WTC11 (cell line): ENCODE results near the gene ZNF689. TPM values are rescaled to one million over a fixed set of nuclear protein-coding genes. Genes with fewer than 3 reads are reported as not detected.

ENCODE experiments used
- ATAC-seq: fragments of 200-7000 bp; cut with Tn5 transposase; 2 replicates; pipeline ENCODE4 v1.10.0; 2021; ENCODE audit warnings: mild to moderate bottlenecking, moderate library complexity
- Bru-seq: library from RNA; stranded (reverse); fragments of 400-500 nt; gene quantifications from one replicate; lab custom pipeline; 2021; lab: Mats Ljungman, UMichigan
- CTCF ChIA-PET: fragments of 300-600 bp; sonication (Branson Sonifier 250); formaldehyde crosslinking; loops from one replicate; lab custom pipeline; 2021; ENCODE audit warnings: antibody characterized with exemption; lab: Charles Lee
- POLR2A ChIA-PET: fragments of 350-600 bp; sonication (Branson Sonifier 250); formaldehyde crosslinking; loops from one replicate; lab custom pipeline; 2021; ENCODE audit warnings: antibody characterized with exemption; lab: Charles Lee
- DNase-seq: peaks from one replicate; pipeline ENCODE4 v3.0.0; 2021; ENCODE audit warnings: low spot score
- H3K27ac Mint-ChIP-seq: 2 replicates; pipeline ENCODE4 v1.8.0; 2021; ENCODE audit warnings: mixed read lengths
- H3K27me3 Mint-ChIP-seq: 2 replicates; pipeline ENCODE4 v1.8.0; 2021; ENCODE audit warnings: low read depth, mild to moderate bottlenecking, moderate library complexity, mixed read lengths
- H3K36me3 Mint-ChIP-seq: 2 replicates; pipeline ENCODE4 v1.8.0; 2021; ENCODE audit warnings: mixed read lengths
- H3K4me1 Mint-ChIP-seq: 2 replicates; pipeline ENCODE4 v1.8.0; 2022; ENCODE audit warnings: mixed read lengths
- H3K4me3 Mint-ChIP-seq: 2 replicates; pipeline ENCODE4 v1.8.0; 2021; ENCODE audit warnings: mild to moderate bottlenecking, moderate library complexity, mixed read lengths
- H3K9me3 Mint-ChIP-seq: 2 replicates; pipeline ENCODE4 v1.8.0; 2021; ENCODE audit warnings: mixed read lengths
- CREM ChIP-seq: sonication (generic); formaldehyde crosslinking; IDR thresholded peaks from 2 replicates; pipeline ENCODE4 v1.8.1; 2022; ENCODE audit warnings: mild to moderate bottlenecking, missing genetic modification reagents, moderate library complexity
- EMX1 ChIP-seq: fragments of 250-450 bp; sonication (Bioruptor Pico); IDR thresholded peaks from 2 replicates; pipeline ENCODE4 v1.8.0; 2021; ENCODE audit warnings: mild to moderate bottlenecking
- ERG ChIP-seq: fragments of 250-450 bp; sonication (Bioruptor Pico); IDR thresholded peaks from 2 replicates; pipeline ENCODE4 v1.8.0; 2021; ENCODE audit warnings: mild to moderate bottlenecking
- FOXK1 ChIP-seq: sonication (generic); formaldehyde crosslinking; IDR thresholded peaks from 2 replicates; pipeline ENCODE4 v1.8.0; 2022; ENCODE audit warnings: mild to moderate bottlenecking, moderate library complexity, missing genetic modification reagents
- GABPB1 ChIP-seq: sonication (generic); formaldehyde crosslinking; IDR thresholded peaks from 2 replicates; pipeline ENCODE4 v1.8.1; 2023; ENCODE audit warnings: mild to moderate bottlenecking, missing genetic modification reagents
- HMGA2 ChIP-seq: fragments of 250-450 bp; sonication (Bioruptor Pico); IDR thresholded peaks from 2 replicates; pipeline ENCODE4 v1.4.0; 2021; ENCODE audit warnings: mild to moderate bottlenecking, moderate library complexity
- HMGXB4 ChIP-seq: sonication (generic); formaldehyde crosslinking; IDR thresholded peaks from 2 replicates; pipeline ENCODE4 v1.8.1; 2023; ENCODE audit warnings: mild to moderate bottlenecking, moderate library complexity, missing genetic modification reagents
- KAT7 ChIP-seq: sonication (generic); formaldehyde crosslinking; IDR thresholded peaks from 2 replicates; pipeline ENCODE4 v1.8.1; 2023; ENCODE audit warnings: missing genetic modification reagents, mild to moderate bottlenecking, borderline replicate concordance
- MAX ChIP-seq: sonication (generic); formaldehyde crosslinking; IDR thresholded peaks from 2 replicates; pipeline ENCODE4 v1.8.0; 2022; ENCODE audit warnings: mild to moderate bottlenecking, missing genetic modification reagents
- NFYB ChIP-seq: sonication (generic); formaldehyde crosslinking; conservative IDR thresholded peaks from 2 replicates; pipeline ENCODE4 v1.8.0; 2022; ENCODE audit warnings: low read depth, missing genetic modification reagents
- SP1 ChIP-seq: sonication (generic); formaldehyde crosslinking; conservative IDR thresholded peaks from 2 replicates; pipeline ENCODE4 v1.8.1; 2022; ENCODE audit warnings: missing genetic modification reagents
- TP53 ChIP-seq: sonication (generic); formaldehyde crosslinking; IDR thresholded peaks from 2 replicates; pipeline ENCODE4 v1.8.1; 2023; ENCODE audit warnings: mild to moderate bottlenecking, missing genetic modification reagents
- ZNF219 ChIP-seq: sonication (generic); formaldehyde crosslinking; IDR thresholded peaks from 2 replicates; pipeline ENCODE4 v1.8.0; 2023; ENCODE audit warnings: missing genetic modification reagents, mild to moderate bottlenecking, borderline replicate concordance
- long read RNA-seq, 3 experiments: library from RNA in 1 of 3; library from capped mRNA in 1 of 3; library from polyadenylated mRNA in 1 of 3; unstranded in 2 of 3; stranded (forward) in 1 of 3; transcript quantifications; one replicate each; pipeline ENCODE4 v2.0.0, GENCODE V29; 2021
- total RNA-seq: library from RNA; stranded (reverse); gene quantifications from 3 replicates; pipeline ENCODE4 v1.2.3, GENCODE V29; 2021

Gene ZNF689
- total RNA-seq (13.2 to 16.3 TPM (median 15.9 TPM) in 3 replicates), Bru-seq, nascent RNA (percentile 81 among the genes with signal in this experiment)
- long read RNA-seq, experiment 1, transcript ZNF689-202 (3 exons, 1,207 nt) = minor isoform, 6 of 78 reads
- long read RNA-seq, experiment 1, transcript ZNF689-201 (3 exons, 3,547 nt) = major isoform, 60 of 78 reads
- long read RNA-seq, experiment 1, partial matches to known transcripts = 3 of 78 reads
- long read RNA-seq, experiment 1, other reads (novel, unspliced or antisense) = 8 of 78 reads
- long read RNA-seq, experiment 2, transcript ZNF689-201 (3 exons, 3,547 nt) = major isoform, 9 of 20 reads
- long read RNA-seq, experiment 2, partial matches to known transcripts = 11 of 20 reads
- long read RNA-seq, experiment 2, other reads (novel, unspliced or antisense) = 0 of 20 reads
- long read RNA-seq, experiment 3, partial matches to known transcripts = 0 of 3 reads
- long read RNA-seq, experiment 3, other reads (novel, unspliced or antisense) = 1 of 3 reads

- peaks cover 3% of the 10 kb centered on the region; the same call in 1 of the 2 replicates for H3K4me1 Mint-ChIP-seq
- ChIA-PET POLR2A (interaction anchor here (0.6 to 2.3 kb wide), 15 partner anchors 8 to 269 kb away, joined by 3 to 14 read pairs (median 4); partner anchors contain the start of genes DCTPP1, ZNF688, ZNF747 and ZNF785), CTCF (interaction anchor here (0.6 to 3.8 kb wide), 14 partner anchors 12 to 498 kb away, joined by 3 to 18 read pairs (median 4); partner anchors contain the start of genes DCTPP1 and PRR14)
- H3K9me3 Mint-ChIP-seq = no peaks in the 10 kb centered on the region
- no peaks in the 10 kb centered on the region; the same call in 1 of the 2 replicates for H3K27me3 Mint-ChIP-seq
- peaks cover 15% of the 10 kb centered on the region for H3K36me3 Mint-ChIP-seq
- DNase-seq (peak; percentile 96), ATAC-seq (peak; percentile 93)
- peak within 1 kb of the TSS; percentile 97 for H3K27ac Mint-ChIP-seq
- TF ChIP-seq GABPB1 (CRISPR knock-in tag) = peak; percentile 64; the same call in 1 of the 2 replicates
- TF ChIP-seq NFYB (CRISPR knock-in tag) = peak; percentile 100
- TF ChIP-seq MAX (CRISPR knock-in tag) = peak; percentile 48; the same call in 1 of the 2 replicates
- peak; percentile 73; the same call in 1 of the 2 replicates for TF ChIP-seq SP1 (CRISPR knock-in tag)
- TF ChIP-seq EMX1 = no peak
- TF ChIP-seq FOXK1 (CRISPR knock-in tag) = peak; percentile 55; the same call in 1 of the 2 replicates
- TF ChIP-seq KAT7 (CRISPR knock-in tag) = 0 out of 2 replicates have a peak, but pooled peaks have one; percentile 81
- TF ChIP-seq HMGA2 = 0 out of 2 replicates have a peak, but pooled peaks have one; percentile 7
- no peak for TF ChIP-seq ERG (CRISPR knock-in tag)
- TF ChIP-seq ZNF219 = 0 out of 2 replicates have a peak, but pooled peaks have one; percentile 7
- TF ChIP-seq HMGXB4 = peak; percentile 97
- no peak for TF ChIP-seq TP53 (CRISPR knock-in tag)
- H3K4me3 Mint-ChIP-seq = peak within 1 kb of the TSS; percentile 84
Observed at GRCh38 chr16:30609926-30610839, at the start of gene ZNF689. TSS of gene ZNF689 (minus strand) at chr16:30610389. CDS start at chr16:30610041, 348 bp downstream.

- peak overlapping the region; percentile 99 for H3K27ac Mint-ChIP-seq
- H3K36me3 Mint-ChIP-seq = peaks cover 21% of the 10 kb centered on the region
- ATAC-seq = peak; percentile 3
- H3K4me3 Mint-ChIP-seq = peak overlapping the region; percentile 96
- no peak for TF ChIP-seq CREM
- 0 out of 2 replicates have a peak, but pooled peaks have one; percentile 9 for TF ChIP-seq HMGA2
- TF ChIP-seq, all 79 proteins: peak for 1
- H3K9me3 Mint-ChIP-seq = no peaks in the 10 kb centered on the region
- DNase-seq = peak; percentile 75
- ChIA-PET POLR2A (interaction anchor here (0.5 to 1.5 kb wide), 10 partner anchors 9 to 403 kb away, joined by 3 to 7 read pairs (median 4); partner anchors contain the start of genes PHKG2, PRR14 and SRCAP), CTCF (interaction anchor here (0.6 to 2.3 kb wide), 21 partner anchors 8 to 567 kb away, joined by 3 to 36 read pairs (median 5); partner anchors contain the start of genes DCTPP1, PHKG2, PRR14 and TBX6)
- H3K4me1 Mint-ChIP-seq = peaks cover 9% of the 10 kb centered on the region
- H3K27me3 Mint-ChIP-seq = peaks cover 44% of the 10 kb centered on the region
Observed at GRCh38 chr16:30658731-30659506, 48.7 kb upstream of the ZNF689 start.
